HG03108 (cell line): Measurements from ENCODE around the gene PTPRK.

ENCODE experiments used
- ATAC-seq: cut with Tn5 transposase; IDR thresholded peaks from one replicate; pipeline ENCODE4 v1.9.1; 2021; ENCODE audit warnings: moderate library complexity; ENCODE audit not compliant: unreplicated experiment

PTPRK gene

DNA sequence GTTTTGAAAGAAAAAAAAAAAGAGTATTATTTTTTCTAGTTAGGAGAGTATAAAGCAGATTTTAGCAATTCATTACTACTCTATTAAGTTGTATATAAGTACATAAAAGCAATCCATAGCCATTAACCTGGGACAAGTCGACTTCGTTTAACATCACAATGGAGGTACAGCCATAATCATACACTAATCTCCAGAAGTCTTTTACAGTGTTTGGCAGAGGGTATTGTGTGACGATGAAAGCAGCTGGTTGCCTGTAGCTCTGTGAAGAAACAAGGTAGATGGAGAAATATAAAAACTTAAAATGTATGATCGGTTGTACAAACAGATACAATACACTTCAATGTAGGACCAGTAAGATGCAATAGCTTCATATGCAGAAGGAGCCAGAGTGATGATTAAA lies 543.6 kb downstream of the PTPRK start:
- no peak for ATAC-seq

DNA sequence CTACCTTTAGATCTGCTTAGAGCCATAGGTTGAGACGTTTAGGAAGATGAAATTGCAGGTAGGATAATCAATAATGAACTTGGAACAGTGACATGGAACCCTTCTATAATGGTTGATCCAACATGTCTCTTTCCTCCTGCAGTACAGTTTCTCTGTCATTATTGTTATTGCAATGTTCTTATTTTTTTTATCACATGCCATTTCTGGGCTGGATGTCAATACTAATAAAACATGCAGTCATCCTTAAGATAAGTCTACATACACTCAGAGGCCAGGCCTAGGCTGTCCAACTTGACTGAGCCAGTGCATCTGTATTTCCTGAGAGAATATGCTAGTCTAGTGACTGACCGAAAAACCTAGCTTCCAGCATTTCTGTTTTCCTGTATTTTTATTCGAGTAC lies 544.3 kb downstream of the PTPRK start:
- ATAC-seq = no peak

DNA sequence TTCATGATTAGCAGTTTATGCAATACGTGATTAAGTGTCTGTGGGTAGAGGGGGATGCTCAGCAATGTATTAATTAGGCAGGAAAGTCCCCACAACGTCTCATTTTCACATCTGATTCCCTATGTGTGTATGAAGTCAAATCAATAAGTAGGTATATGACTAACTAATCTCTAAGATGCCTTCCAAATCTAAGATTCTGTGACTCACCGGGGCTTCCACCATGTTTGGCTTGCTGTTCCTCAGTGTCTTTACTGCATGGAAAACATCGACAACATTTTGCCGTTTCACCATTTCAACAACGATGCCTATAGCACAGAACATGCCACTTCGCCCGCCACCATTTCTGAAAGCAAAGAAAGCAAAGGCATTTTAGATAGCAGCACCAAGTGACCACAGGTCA lies 547.6 kb downstream of the PTPRK start:
- ATAC-seq = no peak

DNA sequence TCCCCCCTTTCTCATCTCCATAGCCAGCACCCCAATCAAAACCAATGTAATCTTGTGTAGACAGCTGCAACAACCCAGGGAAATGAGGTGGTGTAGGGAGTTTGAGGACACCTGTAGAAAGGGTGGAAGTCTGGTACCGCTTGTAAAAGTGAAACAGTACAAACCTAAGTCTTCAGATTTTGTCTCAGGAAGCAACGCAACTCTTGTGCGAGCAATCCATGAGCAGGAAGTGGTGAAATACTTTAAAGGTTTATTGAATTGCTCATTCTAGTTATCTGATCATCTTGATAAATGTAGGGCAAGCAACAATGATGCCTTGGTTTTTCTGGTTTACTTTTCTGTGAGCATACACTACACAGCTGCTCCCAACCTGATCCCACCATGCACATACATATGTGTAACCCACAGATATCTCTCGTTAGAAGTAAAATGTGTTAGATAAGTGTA lies 548.4 kb downstream of the PTPRK start:
- ATAC-seq = no peak

DNA sequence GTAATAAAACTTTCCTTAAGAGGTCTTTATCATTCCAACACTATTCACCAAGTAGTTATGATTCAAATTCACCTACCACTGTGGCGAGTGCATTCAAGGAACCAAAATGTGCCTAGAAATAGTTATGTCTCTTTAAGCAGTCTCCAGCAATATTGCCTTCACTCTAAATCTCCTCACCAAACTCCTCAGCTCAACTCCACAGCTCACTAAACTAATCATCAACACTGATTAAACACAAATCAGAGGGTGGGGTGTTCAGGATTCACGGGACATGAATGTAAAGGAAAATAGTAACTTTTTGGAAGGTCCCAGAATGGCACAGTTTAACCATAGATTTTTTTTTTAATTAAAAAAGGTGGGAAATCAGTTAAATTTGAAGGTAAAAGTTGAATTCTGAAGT lies 549.0 kb downstream of the PTPRK start:
- ATAC-seq = no peak

DNA sequence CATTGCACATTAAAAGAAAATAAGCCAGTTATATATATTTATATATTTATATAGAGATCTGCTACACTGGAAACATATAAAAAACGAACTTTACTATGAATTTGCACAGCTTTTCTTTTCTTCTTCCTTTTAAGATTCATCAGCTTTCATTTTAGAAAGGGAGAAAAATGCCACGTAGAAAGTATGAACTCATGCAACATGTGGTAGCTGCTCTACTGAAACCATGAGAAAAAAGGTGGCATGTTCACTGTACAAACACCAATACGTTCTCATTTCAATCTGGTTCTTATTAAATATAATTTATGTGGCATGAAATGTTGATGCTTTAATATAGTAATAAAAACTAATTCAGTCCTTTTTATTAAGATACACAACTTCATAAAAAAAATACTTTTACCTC lies 550.7 kb downstream of the PTPRK start:
- ATAC-seq = no peak

DNA sequence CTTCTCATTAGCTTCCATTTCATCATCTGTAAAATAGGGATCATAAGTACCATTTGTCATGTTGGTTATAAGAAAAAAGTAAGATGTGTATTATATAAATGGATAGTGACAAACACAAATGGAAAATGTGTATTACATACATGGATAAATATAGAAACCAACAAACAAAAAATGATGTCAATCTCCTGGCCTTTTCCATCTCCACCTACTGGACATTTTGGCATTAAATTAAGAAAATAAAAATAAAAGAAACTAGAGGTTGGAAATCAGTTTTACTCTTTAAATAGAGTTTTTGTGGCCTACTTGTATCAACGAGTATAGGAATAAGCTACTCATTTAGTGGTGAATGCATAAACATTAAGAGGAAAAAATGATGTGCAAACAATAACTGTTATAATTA lies 552.0 kb downstream of the PTPRK start:
- no peak for ATAC-seq

DNA sequence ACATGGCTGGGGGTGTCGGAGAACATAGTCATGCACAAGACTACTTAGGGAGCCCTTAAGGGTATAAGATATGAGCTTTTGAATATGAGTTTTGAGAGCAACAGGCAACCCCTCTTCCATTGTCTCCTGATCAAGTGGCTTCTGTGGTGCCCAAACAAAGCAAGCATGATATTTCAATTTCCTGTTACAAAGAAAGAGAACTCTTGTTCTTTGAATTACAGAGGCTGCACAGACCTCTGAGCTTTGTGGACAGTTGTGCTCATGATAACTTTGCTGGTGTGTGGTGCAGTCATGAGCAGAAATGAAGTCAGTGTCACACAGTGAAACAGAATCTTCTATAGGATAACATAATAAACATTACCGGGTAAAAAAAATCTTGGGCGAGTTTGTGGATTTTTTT lies 552.7 kb downstream of the PTPRK start:
- ATAC-seq = no peak

DNA sequence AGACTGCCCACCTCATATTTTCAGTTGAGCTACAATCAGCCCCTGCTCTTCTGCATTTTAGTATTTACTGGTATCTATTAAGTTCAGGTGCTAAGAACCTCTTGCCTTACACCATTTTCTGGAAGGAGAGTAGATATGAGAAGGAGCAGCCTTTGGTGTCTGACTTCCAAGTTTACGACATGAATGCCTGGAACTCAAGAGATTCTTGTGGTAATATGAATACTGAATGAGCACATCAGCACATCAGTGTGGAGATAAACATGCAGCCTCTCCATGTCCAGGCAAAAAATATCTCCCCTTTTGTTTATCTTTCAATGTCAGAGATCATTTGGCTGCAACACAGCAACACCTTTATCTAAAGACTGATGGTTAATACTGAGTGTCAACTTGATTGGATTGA lies 553.8 kb downstream of the PTPRK start:
- no peak for ATAC-seq

DNA sequence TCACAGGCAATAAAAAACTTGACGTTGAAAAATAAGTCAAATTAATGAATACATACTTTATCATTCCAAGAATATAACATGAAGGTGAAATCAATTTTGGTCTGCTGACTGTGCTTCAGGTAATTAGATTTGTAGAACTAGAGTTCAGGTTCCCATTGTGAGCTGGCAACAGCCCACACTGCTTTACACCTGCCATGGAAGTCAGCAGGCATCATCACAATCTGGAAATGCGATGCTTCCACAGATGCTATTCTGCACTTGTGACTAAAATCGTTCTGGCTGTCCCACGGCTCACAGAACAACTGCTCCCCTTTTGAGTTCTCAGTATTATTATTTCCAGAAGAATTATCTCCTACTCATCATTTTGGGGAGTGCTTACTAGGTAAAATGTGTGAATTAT lies 556.9 kb downstream of the PTPRK start:
- no peak for ATAC-seq

DNA sequence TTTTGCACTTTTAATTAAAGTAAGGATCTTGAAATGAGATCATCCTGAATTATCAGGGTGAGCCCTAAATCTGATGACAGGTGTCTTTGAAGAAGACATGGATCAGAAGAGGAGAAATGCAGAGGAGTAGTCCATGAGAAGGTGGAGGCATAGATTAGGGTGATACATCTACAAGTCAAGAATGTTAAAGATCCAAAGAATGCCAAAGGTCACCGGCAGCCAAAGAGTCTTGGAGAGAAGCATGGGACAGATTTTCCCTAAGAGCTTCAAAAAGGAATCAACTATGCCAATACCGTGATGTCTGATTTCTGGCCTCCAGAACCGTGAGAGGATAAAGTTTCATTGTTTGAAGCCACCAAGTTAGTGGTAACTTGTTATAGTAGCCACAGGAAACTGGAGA lies 560.5 kb downstream of the PTPRK start:
- no peak for ATAC-seq

DNA sequence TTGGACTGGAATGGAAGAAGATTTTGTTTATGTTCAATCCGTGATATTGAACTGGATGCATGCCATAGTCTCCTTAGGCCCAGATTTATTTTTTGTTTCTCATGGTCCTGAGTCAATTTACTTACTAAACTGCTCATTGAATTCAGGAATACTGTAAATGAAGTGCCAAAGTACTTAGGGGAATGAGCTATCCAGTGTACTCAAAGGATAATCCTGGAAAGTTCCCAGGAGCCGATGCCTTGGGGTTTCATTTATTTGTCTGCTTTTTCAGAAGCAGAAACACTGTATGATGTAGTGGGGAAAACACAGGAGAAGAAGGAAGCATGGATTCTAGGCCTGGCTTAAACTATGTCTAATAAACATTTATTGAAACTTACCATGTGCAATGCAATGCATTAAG lies 563.4 kb downstream of the PTPRK start:
- no peak for ATAC-seq

DNA sequence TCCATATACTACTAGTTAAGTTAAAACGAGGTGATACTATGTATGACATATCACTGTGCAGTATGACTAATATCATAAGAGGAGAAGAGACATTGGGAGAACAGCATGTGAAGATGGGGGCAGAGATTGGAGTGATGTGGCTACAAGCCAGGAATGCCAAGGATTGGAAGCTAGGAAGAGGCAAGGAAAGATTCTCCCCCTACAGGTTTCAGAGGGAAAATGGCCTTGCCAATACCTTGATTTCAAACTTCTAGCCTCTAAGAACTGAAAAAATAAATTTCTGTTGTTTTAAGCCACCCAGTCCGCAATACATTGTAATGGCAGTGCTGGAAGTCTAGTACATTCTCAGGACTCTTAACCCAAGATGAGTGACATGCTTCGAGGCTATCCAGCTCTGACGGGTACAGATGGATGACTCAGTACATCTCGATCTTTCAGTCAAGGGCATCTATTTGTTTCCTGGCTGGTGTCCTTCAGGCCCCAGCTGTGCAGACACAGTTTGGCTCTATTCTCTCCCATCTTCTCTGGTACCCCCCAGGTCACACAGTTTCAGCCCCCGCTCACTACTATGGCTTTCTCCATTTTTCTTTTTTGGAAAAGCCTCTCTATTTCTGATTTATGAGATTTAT lies 564.0 kb downstream of the PTPRK start:
- ATAC-seq = no peak

DNA sequence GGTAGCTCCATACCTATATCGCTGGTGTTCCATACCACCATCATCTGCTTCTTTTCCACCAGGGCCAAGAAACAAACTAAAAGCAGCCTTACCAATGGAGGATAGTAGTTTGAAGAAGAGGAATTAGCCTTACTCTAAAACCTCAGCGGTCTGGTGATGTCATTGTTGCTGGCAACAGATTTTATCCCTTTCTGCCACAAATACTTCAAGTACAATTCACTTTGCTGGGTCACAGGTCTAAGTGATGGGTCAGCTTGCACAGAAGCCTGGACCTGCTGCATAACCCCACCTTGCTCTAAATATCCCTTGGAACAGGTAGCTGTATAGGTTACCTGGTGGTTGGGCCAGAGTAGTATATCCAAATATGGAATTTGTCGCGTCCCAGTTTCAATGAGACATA lies 566.3 kb downstream of the PTPRK start:
- no peak for ATAC-seq

DNA sequence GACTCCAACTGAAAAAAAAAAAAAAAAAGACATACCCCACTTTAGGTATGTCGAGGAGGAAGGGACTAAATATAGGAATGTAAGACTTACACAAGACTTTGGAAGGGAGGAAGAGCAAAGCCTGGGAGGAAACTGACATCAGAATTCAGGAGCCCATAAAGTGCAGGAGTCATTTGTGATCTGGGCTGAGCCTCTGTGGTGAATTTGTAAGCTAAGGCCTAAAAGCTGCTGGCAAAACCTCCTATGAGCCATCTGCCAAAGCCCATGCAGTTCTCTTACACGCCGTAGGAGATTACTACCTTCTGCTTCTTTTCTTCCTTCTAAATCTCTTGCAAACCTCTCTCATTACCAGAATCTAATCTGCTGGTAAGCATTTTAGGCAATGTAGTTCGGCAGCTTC lies 567.6 kb downstream of the PTPRK start:
- ATAC-seq = no peak

DNA sequence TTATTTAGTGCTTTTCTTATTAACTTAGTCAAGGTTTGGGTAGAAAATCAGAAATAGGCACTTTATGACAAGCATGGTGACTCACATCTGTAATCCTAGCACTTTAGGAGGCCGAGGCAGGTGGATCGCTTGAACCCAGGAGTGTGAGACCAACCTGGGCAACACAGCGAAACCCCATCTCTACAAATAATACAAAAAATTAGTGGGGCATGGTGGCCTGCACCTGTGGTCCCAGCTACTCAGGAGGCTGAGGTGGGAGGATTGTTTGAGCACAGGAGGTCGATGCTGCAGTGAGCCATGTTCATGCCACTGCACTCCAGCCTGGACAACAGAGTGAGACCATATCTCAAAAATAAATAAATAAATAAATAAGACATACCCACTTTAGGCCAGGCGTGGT lies 568.2 kb downstream of the PTPRK start:
- ATAC-seq = no peak

DNA sequence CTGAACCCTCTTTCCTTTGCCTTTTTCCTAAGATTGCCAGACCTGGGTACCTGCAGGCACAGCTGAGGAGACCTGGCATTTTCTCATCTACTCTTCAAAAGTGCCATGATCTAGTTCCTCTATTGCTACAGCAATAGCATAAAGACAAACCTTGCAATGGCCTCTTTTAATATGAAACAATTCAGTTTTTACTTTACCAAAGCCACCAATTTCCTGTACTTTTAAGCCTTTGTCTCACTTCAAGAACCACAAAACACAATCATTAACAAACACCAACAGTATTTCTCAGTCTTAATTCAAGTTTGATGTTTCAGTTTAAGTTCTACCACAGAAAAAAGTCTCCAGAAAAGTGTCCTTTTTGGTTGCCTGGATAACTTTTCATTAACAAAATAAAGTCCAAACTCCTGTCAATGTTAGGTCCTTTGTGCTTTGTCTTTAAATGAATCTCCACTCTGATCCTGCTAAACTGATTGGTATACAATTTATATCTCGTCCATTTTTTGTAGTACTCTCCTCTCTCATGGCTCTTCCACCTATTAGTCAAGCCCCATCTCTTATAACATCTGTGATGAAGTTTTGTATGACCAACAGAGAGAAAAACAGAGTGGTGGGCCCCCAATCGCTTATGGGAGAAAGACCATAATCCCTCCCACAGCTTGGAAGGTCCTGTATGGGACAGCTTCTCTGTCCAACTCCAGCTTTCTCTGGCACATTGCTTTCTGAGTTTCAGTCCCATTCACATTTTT lies 569.1 kb downstream of the PTPRK start:
- peak; percentile 89 for ATAC-seq

DNA sequence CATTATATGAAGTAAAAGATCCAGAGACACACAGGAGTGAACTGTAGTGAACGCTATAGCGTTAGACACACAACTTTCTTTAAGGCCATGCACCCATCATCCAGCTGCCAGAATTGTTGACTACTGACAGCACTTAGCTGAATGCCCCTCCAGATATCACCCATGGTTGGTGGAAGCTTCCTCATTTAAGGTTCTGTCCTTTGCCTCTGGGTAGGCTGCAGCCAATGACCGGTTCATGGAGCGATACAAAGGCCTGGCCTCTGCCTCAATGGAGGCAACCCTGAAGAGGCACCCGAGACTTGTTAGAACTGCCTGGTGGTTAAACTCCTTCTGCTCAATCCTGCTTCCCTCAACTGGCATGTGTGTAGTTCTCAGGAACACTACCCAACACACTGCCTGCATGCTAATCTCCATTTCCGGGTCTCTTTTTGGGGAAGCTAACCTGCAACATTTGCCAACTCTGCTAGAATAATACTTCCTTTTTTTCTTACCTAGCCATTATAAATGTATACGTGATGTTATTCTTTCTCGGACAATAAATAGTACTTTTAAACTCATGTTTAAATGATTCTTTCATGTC lies 569.7 kb downstream of the PTPRK start:
- peak; percentile 27 for ATAC-seq

DNA sequence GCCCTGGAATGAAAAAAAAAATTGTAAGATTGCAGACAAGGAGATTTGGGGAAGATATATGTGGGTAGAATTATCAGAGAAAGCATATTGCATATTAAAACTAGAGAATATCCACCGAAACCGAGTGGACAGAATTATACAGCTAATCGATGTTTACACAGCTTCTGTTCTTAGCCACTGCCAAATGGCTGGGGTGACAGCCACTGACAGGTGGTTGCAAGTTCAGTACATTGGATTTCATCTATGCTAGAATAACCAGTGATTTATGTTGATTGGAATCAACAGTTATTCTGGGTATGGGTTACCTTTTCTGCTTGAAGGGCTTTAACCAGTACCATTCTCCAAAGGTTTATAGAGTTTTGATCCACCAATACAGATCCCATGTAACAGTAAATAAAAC lies 571.1 kb downstream of the PTPRK start:
- no peak for ATAC-seq

DNA sequence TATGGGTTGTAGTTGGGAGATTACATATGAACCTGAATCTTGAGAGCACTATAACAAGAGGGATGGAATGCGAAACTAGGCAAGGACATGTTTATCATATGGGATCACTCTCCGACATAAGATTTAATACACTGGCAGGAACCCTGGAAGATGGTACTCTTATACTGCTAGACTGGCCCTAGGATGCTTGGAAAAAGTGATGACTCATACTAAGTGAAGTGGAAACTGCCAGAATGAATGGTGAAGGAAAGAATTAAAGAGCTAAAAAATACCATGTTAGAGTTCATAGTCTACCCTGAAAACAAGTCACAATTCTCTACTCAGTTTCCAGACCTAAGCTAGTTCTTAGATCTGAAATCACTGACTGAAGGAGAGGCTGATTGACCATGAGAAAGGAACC lies 574.0 kb downstream of the PTPRK start:
- ATAC-seq = no peak

DNA sequence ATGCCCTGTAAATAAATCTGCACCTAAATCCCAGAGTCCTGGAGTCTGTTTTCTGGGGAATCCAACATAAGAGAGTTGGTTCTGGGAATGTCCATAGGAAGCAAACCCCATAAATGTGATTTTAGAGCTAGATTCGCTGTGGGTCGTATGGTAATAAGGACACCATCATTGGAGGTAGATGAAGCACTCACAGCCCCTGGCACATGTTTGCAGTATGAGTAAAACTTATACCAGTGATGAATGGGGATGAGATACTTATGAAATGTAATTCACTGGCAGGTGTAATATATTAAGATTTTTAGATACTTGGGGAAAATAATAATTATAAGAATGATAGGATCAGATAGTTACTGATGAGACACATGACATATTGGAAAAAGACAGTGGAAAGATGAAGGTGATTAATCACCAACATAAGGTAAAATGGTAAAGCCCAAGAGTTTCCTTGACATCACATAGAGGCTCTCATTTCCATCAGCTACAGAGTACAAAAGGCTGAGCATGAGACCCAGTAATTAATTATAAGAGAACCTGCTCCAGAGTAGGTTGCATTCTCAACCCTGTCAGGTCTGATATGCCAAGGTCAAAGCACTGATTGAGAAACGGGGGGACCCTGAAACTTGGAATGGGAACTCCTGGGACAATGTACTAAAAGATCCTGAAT lies 574.8 kb downstream of the PTPRK start:
- ATAC-seq = no peak

DNA sequence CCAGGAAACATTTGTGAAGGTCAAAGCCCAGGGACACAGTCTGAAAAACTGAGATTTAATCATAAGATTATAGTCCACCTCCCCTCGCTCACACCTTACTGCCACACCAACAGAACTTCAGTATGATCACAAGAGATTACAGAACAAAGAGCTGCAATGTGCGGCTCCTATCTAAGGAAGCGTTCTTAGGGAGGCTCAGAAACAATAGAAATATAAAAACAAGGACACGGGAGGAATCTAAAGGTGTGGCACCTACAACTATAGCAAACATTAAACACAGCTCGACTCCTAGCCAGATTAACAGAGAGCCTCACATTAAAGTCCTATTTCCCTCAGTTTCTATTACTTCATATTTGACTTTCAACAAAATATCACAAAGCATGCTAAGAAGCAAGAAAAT lies 579.2 kb downstream of the PTPRK start:
- ATAC-seq = no peak
